Karpas-422 (cell line): Measurements from ENCODE around the gene OGFR. TPM values are rescaled to one million over a fixed set of nuclear protein-coding genes. Genes with fewer than 3 reads are reported as not detected.
A peak's percentile ranks its signal among the peaks of the same experiment; 100 is the strongest.

Source experiments
- DNase-seq: peaks from one replicate; pipeline ENCODE4 v3.0.0-alpha.2; 2015
- H2AFZ ChIP-seq: fragments of 200-600 bp; sonication (generic); 2 replicates; pipeline ENCODE4 v1.6.1; 2014; ENCODE audit warnings: antibody characterized with exemption, low read length, mixed read lengths
- H3K27ac ChIP-seq: fragments of 200-600 bp; sonication (generic); 2 replicates; pipeline ENCODE4 v1.5.1; 2014; ENCODE audit warnings: mild to moderate bottlenecking, low read length, moderate library complexity
- H3K27me3 ChIP-seq: fragments of 200-600 bp; sonication (generic); 2 replicates; pipeline ENCODE4 v1.6.1; 2014; ENCODE audit warnings: low read length, mixed read lengths
- H3K36me3 ChIP-seq: fragments of 200-600 bp; sonication (generic); 2 replicates; pipeline ENCODE4 v1.6.1; 2014; ENCODE audit warnings: low read length, mixed read lengths; ENCODE audit not compliant: insufficient read depth
- H3K4me1 ChIP-seq: fragments of 200-600 bp; sonication (generic); 2 replicates; pipeline ENCODE4 v1.6.1; 2014; ENCODE audit warnings: mild to moderate bottlenecking, low read length, mixed read lengths
- H3K4me2 ChIP-seq: fragments of 200-600 bp; sonication (generic); 2 replicates; pipeline ENCODE4 v1.6.1; 2014; ENCODE audit warnings: low read length, low read depth, mild to moderate bottlenecking; ENCODE audit not compliant: poor library complexity, severe bottlenecking
- H3K4me3 ChIP-seq: fragments of 200-600 bp; sonication (generic); 2 replicates; pipeline ENCODE4 v1.5.1; 2014; ENCODE audit warnings: mild to moderate bottlenecking, antibody characterized with exemption, low read length, mixed read lengths
- H3K79me2 ChIP-seq: fragments of 200-600 bp; sonication (generic); 2 replicates; pipeline ENCODE4 v1.6.1; 2014; ENCODE audit warnings: mild to moderate bottlenecking, low read length, mixed read lengths
- H3K9ac ChIP-seq: fragments of 200-600 bp; sonication (generic); 2 replicates; pipeline ENCODE4 v1.6.0; 2014; ENCODE audit warnings: low read length
- H3K9me2 ChIP-seq: fragments of 200-600 bp; sonication (generic), shearing (Covaris generic); replicated peaks from 2 replicates; pipeline ENCODE4 v1.6.0; 2014; ENCODE audit warnings: mild to moderate bottlenecking, low read length, moderate library complexity; ENCODE audit not compliant: insufficient read depth
- H3K9me3 ChIP-seq: fragments of 300-700, 200-600 bp; sonication (generic); 2 replicates; pipeline ENCODE4 v1.6.1; 2014; ENCODE audit warnings: low read length, mixed read lengths
- H4K20me1 ChIP-seq: fragments of 200-600 bp; sonication (generic); 2 replicates; pipeline ENCODE4 v1.6.1; 2014; ENCODE audit warnings: mild to moderate bottlenecking, antibody characterized with exemption, low read length, low read depth; ENCODE audit not compliant: insufficient read depth
- total RNA-seq: library from RNA; depleted of rRNA; stranded (reverse); fragments of >200 nt; shearing (Covaris generic); gene quantifications from 2 replicates; pipeline ENCODE4 v1.2.3, GENCODE V29; 2014; ENCODE audit warnings: low replicate concordance

OGFR gene
- total RNA-seq, 1 experiment from 2014 or later: 23.8 TPM

GRCh38 chr20:62824476-62825332, 20.1 kb downstream of the OGFR start:
- H3K4me1 ChIP-seq: peaks cover 62% of the 10 kb centered on the region
- no peak overlapping the region for H2AFZ ChIP-seq
- no peaks in the 10 kb centered on the region for H3K9me3 ChIP-seq
- H3K4me3 ChIP-seq: peak overlapping the region; percentile 53; the same call in 1 of the 2 replicates
- DNase-seq: peak; percentile 87
- no peaks in the 10 kb centered on the region for H3K9me2 ChIP-seq
- H3K36me3 ChIP-seq: no peaks in the 10 kb centered on the region
- H3K9ac ChIP-seq: peak overlapping the region; percentile 81
- H3K79me2 ChIP-seq: no peaks in the 10 kb centered on the region
- no peaks in the 10 kb centered on the region for H3K27me3 ChIP-seq
- H3K4me2 ChIP-seq: peak overlapping the region; percentile 77
- H4K20me1 ChIP-seq: no peaks in the 10 kb centered on the region
- H3K27ac ChIP-seq: peak overlapping the region; percentile 97

DNA sequence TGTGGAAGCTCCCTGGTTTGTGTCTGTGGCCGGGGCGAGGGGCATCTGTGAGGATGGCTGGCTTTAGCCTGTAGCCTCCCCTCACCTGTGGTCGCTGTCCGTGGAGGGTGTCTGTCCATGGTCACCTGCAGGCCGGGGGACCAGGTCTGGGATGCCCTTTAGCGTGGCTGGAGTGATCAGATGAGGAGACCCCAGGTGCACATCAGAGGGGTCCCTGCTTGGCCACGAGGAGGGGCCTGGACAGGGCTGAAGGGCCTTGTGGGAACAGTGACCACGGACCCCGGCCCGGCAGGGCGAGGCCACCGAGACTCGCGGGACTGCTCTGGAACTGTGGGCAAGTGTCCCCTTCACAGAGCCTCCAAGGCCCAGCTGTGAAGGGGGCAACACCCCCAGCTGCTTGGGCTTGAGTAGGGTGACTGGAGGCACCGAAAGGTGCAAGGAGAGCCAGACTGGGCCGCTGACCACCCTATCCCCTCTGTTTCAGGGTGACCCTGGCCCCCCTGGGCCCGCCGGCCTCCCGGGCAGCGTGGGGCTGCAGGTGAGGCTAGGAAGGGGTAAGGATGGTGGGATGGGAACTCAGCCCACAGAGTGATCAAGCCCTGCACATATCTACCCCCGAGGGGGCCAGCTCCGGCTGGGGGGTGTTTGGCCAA, 20.8 kb downstream of the OGFR start:
- Histone ChIP-seq H3K79me2 (no peaks in the 10 kb centered on the region), H3K27ac (peak overlapping the region; percentile 97), H3K4me2 (peak overlapping the region; percentile 77), H3K4me1 (peaks cover 69% of the 10 kb centered on the region), H2AFZ (no peak overlapping the region), H3K27me3 (no peaks in the 10 kb centered on the region), H3K9ac (peak overlapping the region; percentile 81), H3K4me3 (peak overlapping the region; percentile 53), H4K20me1 (no peaks in the 10 kb centered on the region), H3K36me3 (no peaks in the 10 kb centered on the region), H3K9me3 (no peaks in the 10 kb centered on the region), H3K9me2 (no peaks in the 10 kb centered on the region)
- no peak for DNase-seq

GRCh38 chr20:62825986-62826645, 21.5 kb downstream of the OGFR start:
- H3K4me2 ChIP-seq: peak overlapping the region; percentile 77
- peak overlapping the region; percentile 97 for H3K27ac ChIP-seq
- H3K9ac ChIP-seq: peak overlapping the region; percentile 81
- H3K79me2 ChIP-seq: no peaks in the 10 kb centered on the region
- H2AFZ ChIP-seq: no peak overlapping the region
- no peaks in the 10 kb centered on the region for H3K9me2 ChIP-seq
- H4K20me1 ChIP-seq: no peaks in the 10 kb centered on the region
- peaks cover 74% of the 10 kb centered on the region for H3K4me1 ChIP-seq
- DNase-seq: peak; percentile 95
- no peaks in the 10 kb centered on the region for H3K27me3 ChIP-seq
- no peaks in the 10 kb centered on the region for H3K9me3 ChIP-seq
- H3K36me3 ChIP-seq: no peaks in the 10 kb centered on the region
- H3K4me3 ChIP-seq: peak overlapping the region; percentile 53

- Histone ChIP-seq H3K36me3 (no peaks in the 10 kb centered on the region), H3K9ac (peak overlapping the region; percentile 81), H3K27ac (peak overlapping the region; percentile 97), H4K20me1 (no peaks in the 10 kb centered on the region), H3K27me3 (no peaks in the 10 kb centered on the region), H3K4me3 (peak overlapping the region; percentile 37; the same call in 1 of the 2 replicates), H3K79me2 (no peaks in the 10 kb centered on the region), H3K9me2 (no peaks in the 10 kb centered on the region), H3K4me2 (peak overlapping the region; percentile 77), H3K9me3 (no peaks in the 10 kb centered on the region), H2AFZ (no peak overlapping the region), H3K4me1 (peaks cover 81% of the 10 kb centered on the region)
- no peak for DNase-seq
These were observed 22.1 kb downstream of the OGFR start for GRCh38 chr20:62826646-62827310.

- peak overlapping the region; percentile 77 for H3K4me2 ChIP-seq
- no peaks in the 10 kb centered on the region for H3K36me3 ChIP-seq
- H4K20me1 ChIP-seq: no peaks in the 10 kb centered on the region
- H3K4me3 ChIP-seq: no peak overlapping the region
- peak overlapping the region; percentile 97 for H3K27ac ChIP-seq
- H3K4me1 ChIP-seq: peaks cover 87% of the 10 kb centered on the region
- H3K9ac ChIP-seq: peak overlapping the region; percentile 81
- DNase-seq: no peak
- H2AFZ ChIP-seq: no peak overlapping the region
- no peaks in the 10 kb centered on the region for H3K27me3 ChIP-seq
- no peaks in the 10 kb centered on the region for H3K9me3 ChIP-seq
- no peaks in the 10 kb centered on the region for H3K79me2 ChIP-seq
- H3K9me2 ChIP-seq: no peaks in the 10 kb centered on the region
These were observed 22.8 kb downstream of the OGFR start for GRCh38 chr20:62827311-62828038.

DNA sequence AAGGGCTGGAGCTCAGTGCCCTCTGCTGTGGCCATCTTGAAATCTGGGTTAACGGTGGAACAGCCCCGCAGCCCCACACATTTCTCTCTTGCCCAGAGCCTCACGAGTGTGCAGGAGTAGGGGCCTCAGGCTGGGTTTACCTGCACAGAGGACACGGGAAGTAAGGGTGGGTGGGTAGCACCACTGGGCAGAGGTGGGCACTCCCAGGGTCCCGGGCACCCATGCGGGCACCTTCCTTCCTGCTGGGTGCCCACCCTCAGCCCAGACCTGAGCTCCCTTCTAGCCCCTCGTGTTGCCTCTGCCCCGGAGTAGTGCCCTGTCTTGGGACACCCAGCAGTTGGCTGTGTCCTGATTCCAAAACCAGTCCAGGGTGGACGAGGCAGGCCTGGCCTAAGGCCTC, 23.4 kb downstream of the OGFR start:
- H3K79me2 ChIP-seq: no peaks in the 10 kb centered on the region
- H2AFZ ChIP-seq: no peak overlapping the region
- H3K27ac ChIP-seq: no peak overlapping the region
- H3K27me3 ChIP-seq: no peaks in the 10 kb centered on the region
- peaks cover 89% of the 10 kb centered on the region for H3K4me1 ChIP-seq
- no peaks in the 10 kb centered on the region for H3K9me3 ChIP-seq
- no peaks in the 10 kb centered on the region for H3K36me3 ChIP-seq
- no peaks in the 10 kb centered on the region for H3K9me2 ChIP-seq
- no peak for DNase-seq
- no peak overlapping the region for H3K4me2 ChIP-seq
- no peak overlapping the region for H3K4me3 ChIP-seq
- no peaks in the 10 kb centered on the region for H4K20me1 ChIP-seq
- no peak overlapping the region for H3K9ac ChIP-seq

DNA sequence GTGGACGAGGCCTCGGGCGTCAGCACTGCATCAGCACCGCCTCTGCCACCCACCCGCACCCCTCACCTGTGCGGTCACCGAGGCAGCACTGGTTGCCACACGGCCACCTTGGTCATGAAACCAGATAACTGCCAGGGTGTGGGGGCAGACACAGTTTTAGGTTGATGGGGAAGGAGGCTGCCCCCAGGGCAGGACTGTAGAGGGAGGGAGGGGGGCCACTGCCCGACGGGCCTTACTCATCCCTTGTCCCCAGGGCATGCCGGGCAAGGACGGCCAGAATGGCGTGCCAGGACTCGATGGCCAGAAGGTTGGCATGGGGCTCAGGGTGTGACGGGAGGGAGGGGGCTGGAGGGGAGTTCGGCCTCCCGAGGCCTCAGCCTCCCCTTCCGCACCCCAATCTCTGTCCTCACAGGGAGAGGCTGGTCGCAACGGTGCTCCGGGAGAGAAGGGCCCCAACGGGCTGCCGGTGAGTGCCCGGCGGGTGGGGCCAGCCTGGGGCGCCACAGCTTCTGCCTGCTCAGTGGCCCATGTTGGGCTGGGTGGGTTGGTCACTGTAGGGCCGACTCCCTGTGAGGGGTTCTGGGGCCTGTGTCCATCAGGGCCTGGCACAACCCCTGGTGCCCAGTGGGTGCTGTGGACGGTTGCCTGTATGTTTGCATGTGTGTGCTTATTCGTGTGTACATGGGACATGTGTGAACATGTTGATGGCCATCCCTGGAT, 24.0 kb downstream of the OGFR start:
- Histone ChIP-seq H3K9me3 (no peaks in the 10 kb centered on the region), H2AFZ (no peak overlapping the region), H3K9ac (no peak overlapping the region), H3K79me2 (no peaks in the 10 kb centered on the region), H3K4me1 (peaks cover 87% of the 10 kb centered on the region), H3K4me3 (no peak overlapping the region), H4K20me1 (no peaks in the 10 kb centered on the region), H3K27me3 (no peaks in the 10 kb centered on the region), H3K9me2 (no peaks in the 10 kb centered on the region), H3K36me3 (no peaks in the 10 kb centered on the region), H3K27ac (no peak overlapping the region), H3K4me2 (no peak overlapping the region)
- no peak for DNase-seq
